IPS DF 6.9 (cell line): ENCODE measurements around the gene CDK15.

ENCODE experiments used
- DNase-seq: peaks from one replicate; pipeline ENCODE4 v3.0.0-alpha.2; 2013; ENCODE audit warnings: low read depth, low spot score
- H3K27ac ChIP-seq: one replicate; pipeline ENCODE4 v1.5.1; 2013; ENCODE audit warnings: low read length, control low read depth
- H3K27me3 ChIP-seq: 2 replicates; pipeline ENCODE4 v1.6.1; 2013; ENCODE audit warnings: mild to moderate bottlenecking, low read length; ENCODE audit not compliant: control insufficient read depth, insufficient read depth
- H3K36me3 ChIP-seq: 2 replicates; pipeline ENCODE4 v1.6.1; 2013; ENCODE audit warnings: low read length; ENCODE audit not compliant: control insufficient read depth, insufficient read depth
- H3K4me1 ChIP-seq: 2 replicates; pipeline ENCODE4 v1.6.1; 2013; ENCODE audit warnings: low read length; ENCODE audit not compliant: control insufficient read depth, insufficient read depth
- H3K4me3 ChIP-seq: 2 replicates; pipeline ENCODE4 v1.5.1; 2013; ENCODE audit warnings: mild to moderate bottlenecking, low read length
- H3K9me3 ChIP-seq: 2 replicates; pipeline ENCODE4 v1.6.1; 2013; ENCODE audit warnings: low read length, inconsistent platforms; ENCODE audit not compliant: control insufficient read depth, insufficient read depth
- WGBS: extraction: QIAGEN DNeasy Blood & Tissue Kit; methylation state at CpG from one replicate; pipeline ENCODE4 v1.1.7; 2013; ENCODE audit warnings: mixed read lengths, missing lambda C conversion rate; ENCODE audit not compliant: insufficient read length, insufficient coverage; 5-methylcytosine and 5-hydroxymethylcytosine counted together

CDK15 gene

DNA sequence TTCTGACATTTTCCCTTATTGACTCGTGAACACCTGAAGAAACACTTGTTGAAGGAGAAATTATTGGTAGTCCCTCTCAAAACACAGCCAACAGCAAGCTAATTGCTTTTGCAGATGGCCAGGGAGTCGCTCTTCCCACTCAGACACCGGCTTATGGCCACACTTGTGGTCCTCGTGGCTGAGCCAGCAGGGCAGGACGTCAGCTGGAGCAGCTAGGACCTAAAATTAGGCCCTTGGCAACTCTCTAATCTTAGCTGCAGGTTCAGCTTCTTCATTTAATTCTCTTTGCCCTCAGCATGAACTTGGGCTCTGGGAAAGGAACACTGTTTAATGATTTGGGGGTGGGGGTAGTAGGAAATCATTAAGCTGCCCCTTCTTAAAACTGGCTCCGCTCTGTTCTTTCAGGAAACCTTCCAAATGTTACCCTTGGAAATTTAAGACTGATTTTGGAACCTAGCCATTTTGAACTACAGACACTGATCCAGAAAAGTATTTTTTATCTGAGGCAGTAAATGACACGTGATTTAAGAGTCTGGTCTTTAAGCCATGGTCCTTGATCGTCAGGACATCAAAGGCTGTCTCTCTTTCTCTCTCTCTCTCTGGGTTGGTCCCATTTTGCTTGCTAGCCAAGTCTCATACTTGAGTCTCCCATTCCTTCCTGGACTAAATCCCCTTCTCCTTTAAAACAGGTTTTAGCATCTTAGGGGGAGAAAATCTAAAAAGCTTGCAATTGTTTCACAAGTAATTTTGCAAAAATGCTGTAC, 77.5 kb downstream of the CDK15 start:
- no CpG with 5 or more reads among the region's 8 CpGs for WGBS
- Histone ChIP-seq H3K9me3 (no peaks in the 10 kb centered on the region), H3K27me3 (no peaks in the 10 kb centered on the region), H3K27ac (no peak overlapping the region), H3K4me3 (no peak overlapping the region), H3K4me1 (0 out of 2 replicates have a peak, but pooled peaks cover 2% of the 10 kb centered on the region), H3K36me3 (no peaks in the 10 kb centered on the region)
- DNase-seq: no peak

DNA sequence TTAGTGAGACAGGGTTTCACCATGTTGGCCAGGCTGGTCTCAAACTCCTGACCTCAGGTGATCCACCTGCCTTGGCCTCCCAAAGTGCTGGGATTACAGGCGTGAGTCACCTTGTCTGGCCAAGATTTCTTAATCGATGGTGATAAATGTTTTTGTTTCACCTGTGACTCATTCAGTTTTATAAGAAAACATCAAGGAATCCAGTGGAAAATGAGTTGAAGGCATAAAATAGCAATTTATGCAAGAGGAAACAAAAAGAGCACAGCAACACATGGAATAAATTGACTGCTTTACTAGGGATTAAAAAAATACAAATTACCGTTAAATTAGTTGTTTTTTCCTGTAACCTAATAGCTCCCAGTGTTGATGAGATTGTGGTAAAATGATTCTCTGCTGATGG, 80.2 kb downstream of the CDK15 start:
- Histone ChIP-seq H3K4me1 (0 out of 2 replicates have a peak, but pooled peaks cover 2% of the 10 kb centered on the region), H3K27ac (no peak overlapping the region), H3K4me3 (no peak overlapping the region), H3K27me3 (no peaks in the 10 kb centered on the region), H3K9me3 (no peaks in the 10 kb centered on the region), H3K36me3 (no peaks in the 10 kb centered on the region)
- no peak for DNase-seq
- WGBS: no CpG with 5 or more reads among the region's 3 CpGs

DNA sequence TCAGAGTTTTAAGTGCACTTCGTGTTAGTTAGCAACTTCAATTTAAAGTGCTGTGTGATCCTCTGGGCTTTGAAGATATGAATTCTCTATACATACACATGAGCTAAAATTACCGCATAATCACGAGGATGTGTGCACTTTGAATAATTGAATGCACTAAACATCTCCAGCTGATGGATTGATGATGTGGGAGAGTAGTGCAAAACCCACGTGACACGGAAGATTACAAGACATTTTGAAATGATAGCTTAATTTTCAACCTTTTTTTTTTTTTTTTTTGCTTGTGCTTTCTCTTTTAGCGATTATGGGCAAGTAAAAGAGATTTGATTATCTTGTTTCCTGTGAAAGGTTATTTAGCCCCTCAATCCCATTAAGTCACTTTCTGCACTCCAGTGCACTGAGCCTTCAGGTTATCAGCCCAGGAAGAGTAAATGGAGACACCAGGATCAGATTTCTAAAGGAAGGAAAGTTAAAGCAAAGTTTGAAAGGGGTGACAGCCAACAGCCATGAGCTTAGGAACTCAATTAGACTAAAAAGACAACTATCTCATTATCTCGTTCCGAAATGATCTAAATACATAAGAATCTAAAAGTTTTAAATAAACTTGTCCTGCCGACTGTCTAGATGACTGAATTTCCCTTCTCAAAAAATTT, 81.6 kb downstream of the CDK15 start:
- no CpG with 5 or more reads among the region's 9 CpGs for WGBS
- no peak overlapping the region for H3K4me3 ChIP-seq
- H3K27me3 ChIP-seq: no peaks in the 10 kb centered on the region
- H3K27ac ChIP-seq: no peak overlapping the region
- peaks cover 2% of the 10 kb centered on the region; the same call in 1 of the 2 replicates for H3K4me1 ChIP-seq
- H3K36me3 ChIP-seq: no peaks in the 10 kb centered on the region
- no peak for DNase-seq
- H3K9me3 ChIP-seq: no peaks in the 10 kb centered on the region

DNA sequence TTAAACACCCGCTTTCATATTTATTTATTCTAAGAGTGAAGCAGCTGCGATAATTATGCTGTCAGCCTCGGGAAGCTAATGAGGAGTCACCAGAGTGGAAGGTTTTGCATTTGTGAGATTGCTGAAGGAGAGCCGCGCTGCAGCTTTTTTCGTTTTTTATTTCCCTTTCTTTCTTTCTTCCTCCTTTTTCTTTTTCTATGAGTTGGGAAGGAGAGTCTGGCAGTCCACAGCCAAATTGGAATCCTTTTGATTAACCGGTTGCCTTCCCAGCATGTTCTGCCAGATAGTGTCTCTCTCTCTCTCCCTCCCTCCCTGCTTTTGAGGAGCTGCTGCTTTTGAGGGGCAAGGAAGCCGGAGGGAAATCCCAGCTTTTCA, 82.1 kb downstream of the CDK15 start:
- no peak for DNase-seq
- no peaks in the 10 kb centered on the region for H3K27me3 ChIP-seq
- WGBS: no CpG with 5 or more reads among the region's 8 CpGs
- no peaks in the 10 kb centered on the region for H3K36me3 ChIP-seq
- H3K27ac ChIP-seq: no peak overlapping the region
- H3K4me3 ChIP-seq: no peak overlapping the region
- H3K9me3 ChIP-seq: no peaks in the 10 kb centered on the region
- peaks cover 2% of the 10 kb centered on the region; the same call in 1 of the 2 replicates for H3K4me1 ChIP-seq

DNA sequence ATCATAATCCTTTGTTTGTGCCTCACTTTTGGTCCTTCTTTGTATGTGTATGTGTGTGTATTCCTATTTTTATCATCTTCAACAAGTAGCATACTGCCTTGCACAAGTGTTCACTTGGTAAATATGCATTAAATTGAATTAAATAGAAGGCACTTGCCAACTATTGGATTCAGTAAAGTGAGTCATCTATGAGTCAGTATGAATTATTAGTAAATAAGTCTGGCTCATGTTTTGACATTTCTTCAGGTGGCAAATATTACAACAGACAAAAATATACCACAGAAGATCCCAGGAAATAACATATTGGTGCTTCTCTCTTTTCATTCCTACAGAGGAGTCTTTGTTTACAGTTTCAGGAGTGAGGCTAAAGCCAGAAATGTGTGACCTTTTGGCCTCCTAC, 84.1 kb downstream of the CDK15 start:
- H3K27ac ChIP-seq: no peak overlapping the region
- no peak for DNase-seq

DNA sequence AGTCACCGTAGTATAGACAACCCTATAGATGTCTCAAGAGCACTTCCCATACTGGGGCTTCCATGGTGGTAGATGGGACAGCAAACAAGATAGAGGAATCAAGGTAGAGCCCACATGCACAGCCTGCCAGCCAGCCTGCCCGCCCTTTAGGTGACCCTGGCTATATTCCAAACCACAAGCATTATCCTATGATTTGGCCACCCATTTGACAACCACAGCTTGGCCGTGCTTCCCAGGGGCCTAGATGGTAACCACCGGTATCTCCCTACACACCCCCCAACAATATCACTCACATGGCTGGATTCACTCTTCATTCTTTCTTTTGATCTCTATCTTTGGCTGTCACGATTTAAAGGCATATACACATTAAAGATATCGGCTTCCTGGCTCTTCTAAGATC, 85.3 kb downstream of the CDK15 start:
- Histone ChIP-seq H3K4me3 (no peak overlapping the region), H3K27me3 (no peaks in the 10 kb centered on the region), H3K27ac (no peak overlapping the region), H3K36me3 (no peaks in the 10 kb centered on the region), H3K4me1 (peaks cover 2% of the 10 kb centered on the region; the same call in 1 of the 2 replicates), H3K9me3 (no peaks in the 10 kb centered on the region)
- no CpG with 5 or more reads among the region's 6 CpGs for WGBS
- DNase-seq: no peak

More for the DNA sequence above, 84.1 kb downstream of the CDK15 start:
- no peaks in the 10 kb centered on the region for H3K36me3 ChIP-seq
- H3K4me3 ChIP-seq: no peak overlapping the region
- no peaks in the 10 kb centered on the region for H3K9me3 ChIP-seq
- no peaks in the 10 kb centered on the region for H3K27me3 ChIP-seq
- H3K4me1 ChIP-seq: peaks cover 2% of the 10 kb centered on the region; the same call in 1 of the 2 replicates

DNA sequence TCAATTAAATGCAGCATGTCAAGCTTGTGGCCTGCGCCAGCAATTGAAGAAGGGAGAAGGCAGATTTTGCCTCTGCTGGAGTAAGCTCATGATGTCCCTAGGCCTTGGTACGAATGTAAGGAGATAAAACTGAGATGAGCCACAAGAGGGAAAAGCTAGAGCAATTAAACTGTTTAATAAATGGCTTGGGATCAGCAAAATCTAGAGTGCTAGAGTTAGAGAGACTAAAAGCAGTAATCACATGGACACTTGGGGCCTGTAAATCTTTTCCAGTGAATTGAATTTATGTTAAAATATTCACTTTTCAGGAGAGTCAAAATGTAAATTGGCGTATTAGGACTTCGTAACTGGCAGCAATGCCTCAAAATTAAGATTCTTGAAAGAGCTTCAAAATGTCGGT, 86.2 kb downstream of the CDK15 start:
- Histone ChIP-seq H3K27me3 (no peaks in the 10 kb centered on the region), H3K27ac (no peak overlapping the region), H3K9me3 (no peaks in the 10 kb centered on the region), H3K4me3 (no peak overlapping the region), H3K4me1 (peaks cover 2% of the 10 kb centered on the region; the same call in 1 of the 2 replicates), H3K36me3 (no peaks in the 10 kb centered on the region)
- DNase-seq: no peak
- WGBS: no CpG with 5 or more reads among the region's 5 CpGs

DNA sequence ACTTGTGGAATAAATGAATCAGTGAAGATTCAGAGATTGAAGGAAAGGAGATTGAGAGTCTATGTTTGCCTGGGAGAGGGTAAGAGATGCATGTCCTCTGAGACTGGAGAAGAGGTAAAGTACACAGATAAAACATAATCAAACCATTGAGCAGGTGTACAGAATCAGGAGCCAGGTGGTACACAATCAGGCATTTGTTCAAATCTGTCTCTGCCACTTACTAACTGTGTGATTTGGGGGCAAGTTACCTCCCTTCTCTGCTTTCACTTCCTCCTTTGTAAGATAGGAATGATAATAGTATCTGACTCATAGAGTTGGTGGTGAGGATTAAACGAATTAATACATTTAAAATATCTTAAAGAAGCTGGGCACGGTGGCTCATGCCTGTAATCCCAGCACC, 94.0 kb downstream of the CDK15 start:
- no peak overlapping the region for H3K27ac ChIP-seq
- no peak overlapping the region for H3K4me3 ChIP-seq
- no peaks in the 10 kb centered on the region for H3K36me3 ChIP-seq
- peaks cover 2% of the 10 kb centered on the region; the same call in 1 of the 2 replicates for H3K4me1 ChIP-seq
- WGBS: no CpG with 5 or more reads among the region's 2 CpGs
- no peaks in the 10 kb centered on the region for H3K9me3 ChIP-seq
- no peaks in the 10 kb centered on the region for H3K27me3 ChIP-seq
- no peak for DNase-seq

DNA sequence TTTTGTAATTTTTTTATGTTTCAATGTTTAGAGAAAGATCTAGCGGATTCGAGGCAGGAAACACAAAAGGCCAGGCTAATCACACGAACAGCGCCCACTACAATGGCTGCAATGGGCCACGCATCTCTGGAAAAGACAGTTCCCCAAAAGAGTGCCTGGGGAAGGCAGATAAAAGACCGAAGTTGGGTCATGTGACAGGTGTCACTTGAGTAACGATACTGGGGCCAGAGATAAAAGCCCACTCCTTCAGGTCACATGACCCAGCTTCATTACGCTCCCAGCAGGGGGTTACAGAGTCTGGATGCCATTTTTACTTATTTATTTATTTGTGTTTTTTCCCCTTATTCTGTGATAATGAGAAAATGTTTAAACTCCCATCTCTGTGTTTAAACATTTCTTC, 95.4 kb downstream of the CDK15 start:
- no peaks in the 10 kb centered on the region for H3K36me3 ChIP-seq
- H3K4me1 ChIP-seq: peaks cover 2% of the 10 kb centered on the region; the same call in 1 of the 2 replicates
- no peaks in the 10 kb centered on the region for H3K27me3 ChIP-seq
- H3K4me3 ChIP-seq: no peak overlapping the region
- DNase-seq: no peak
- no peaks in the 10 kb centered on the region for H3K9me3 ChIP-seq
- no peak overlapping the region for H3K27ac ChIP-seq
- no CpG with 5 or more reads among the region's 8 CpGs for WGBS

DNA sequence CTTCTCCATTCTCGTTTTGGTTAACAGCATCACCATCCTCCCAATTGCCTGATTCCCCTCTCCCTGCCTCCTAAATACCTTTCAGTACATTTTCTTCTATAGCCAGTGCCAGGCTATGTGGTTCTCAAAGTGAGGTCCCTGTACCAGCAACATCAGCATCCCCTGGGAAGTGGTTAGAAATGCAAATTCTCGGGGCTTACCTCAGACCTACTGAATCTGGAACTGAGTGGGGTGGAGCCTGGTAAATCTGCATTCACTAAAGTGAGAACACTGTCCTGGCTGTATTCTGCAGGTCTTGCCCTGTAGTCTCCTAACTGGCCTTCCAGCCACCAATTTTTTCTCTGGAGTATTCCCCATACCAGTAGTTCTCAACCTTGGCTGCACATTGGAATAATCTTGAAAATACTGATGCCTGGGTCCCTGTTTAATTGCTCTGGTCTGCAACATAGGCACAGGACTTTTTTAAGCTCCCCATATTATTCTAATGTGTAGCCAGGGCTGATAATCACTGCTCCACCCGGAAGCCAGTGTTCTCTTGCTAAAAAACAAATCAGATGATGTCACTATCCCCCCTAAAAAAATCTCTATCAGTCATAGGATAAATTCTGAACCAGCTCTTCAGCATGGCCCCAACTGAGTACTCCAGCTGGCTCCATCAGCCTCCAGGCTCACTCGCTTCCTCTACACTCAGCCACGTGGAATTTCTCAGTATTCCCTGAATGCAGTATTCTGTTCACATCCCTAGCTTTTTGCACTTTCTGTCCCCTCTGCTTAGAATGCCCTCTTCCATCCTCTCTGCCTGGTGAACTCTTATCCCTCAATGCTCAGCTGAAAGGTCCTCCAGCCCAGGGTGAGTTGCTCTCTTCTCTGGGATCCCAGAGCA, 98.4 kb downstream of the CDK15 start:
- Histone ChIP-seq H3K27ac (no peak overlapping the region), H3K9me3 (no peaks in the 10 kb centered on the region), H3K36me3 (no peaks in the 10 kb centered on the region), H3K27me3 (no peaks in the 10 kb centered on the region), H3K4me3 (no peak overlapping the region), H3K4me1 (peaks cover 2% of the 10 kb centered on the region; the same call in 1 of the 2 replicates)
- no peak for DNase-seq
- WGBS: no CpG with 5 or more reads among the region's 5 CpGs
